HL-60/S4 treated with phorbol 12-myristate 13-acetate at 8.2 ng/mL for 4 days and 3 days (cell line): ENCODE results near the gene LAD1.

Source experiments
- in situ Hi-C: fragments of 300-500 bp; cut with MboI; formaldehyde crosslinking; loops from 2 replicates; pipeline ENCODE4 v1.15.0; 2022; ENCODE audit warnings: low sequenced_read_pairs

Gene LAD1

DNA sequence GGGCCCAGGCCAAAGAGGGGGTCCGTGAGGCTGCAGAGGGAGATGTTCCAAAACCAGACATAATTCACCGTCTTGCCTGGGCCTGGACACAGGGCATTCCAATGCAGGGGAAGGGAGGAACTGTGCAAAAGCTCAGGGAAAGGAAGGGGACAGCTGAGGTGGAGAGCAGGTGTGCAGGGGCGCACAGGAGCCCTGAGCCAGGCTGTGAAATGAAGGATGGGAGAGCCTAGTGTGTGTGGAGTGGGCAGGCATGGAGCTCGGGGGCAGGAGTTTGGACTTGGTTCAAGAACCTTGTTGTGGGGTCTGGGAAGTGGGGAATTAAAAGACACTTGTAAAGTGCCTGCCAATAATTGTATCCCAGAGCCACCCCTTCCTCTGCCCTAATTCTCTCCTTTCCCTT is 20.1 kb upstream of the LAD1 start:
- in situ Hi-C loops: no loop called here

DNA sequence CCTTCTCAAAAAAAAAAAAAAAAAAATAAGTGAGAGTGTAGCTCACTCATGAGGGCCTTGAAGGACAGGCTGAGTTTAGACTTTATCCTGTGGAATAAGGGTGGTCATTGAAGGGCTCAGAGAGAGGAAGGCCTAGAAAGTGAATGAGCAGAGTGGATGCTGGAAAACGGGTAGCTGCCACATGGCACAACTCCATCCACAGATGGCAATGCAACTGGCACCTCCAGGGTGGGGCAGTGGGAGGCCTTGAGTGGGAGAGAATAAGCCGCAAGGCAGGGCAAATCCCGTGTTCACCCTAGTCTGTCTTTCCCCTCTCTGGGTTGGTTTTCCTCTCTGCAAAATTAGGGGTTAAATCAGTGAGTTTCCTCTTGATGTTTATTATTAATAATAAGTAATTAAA is 19.3 kb upstream of the LAD1 start:
- in situ Hi-C loops: no loop called here

DNA sequence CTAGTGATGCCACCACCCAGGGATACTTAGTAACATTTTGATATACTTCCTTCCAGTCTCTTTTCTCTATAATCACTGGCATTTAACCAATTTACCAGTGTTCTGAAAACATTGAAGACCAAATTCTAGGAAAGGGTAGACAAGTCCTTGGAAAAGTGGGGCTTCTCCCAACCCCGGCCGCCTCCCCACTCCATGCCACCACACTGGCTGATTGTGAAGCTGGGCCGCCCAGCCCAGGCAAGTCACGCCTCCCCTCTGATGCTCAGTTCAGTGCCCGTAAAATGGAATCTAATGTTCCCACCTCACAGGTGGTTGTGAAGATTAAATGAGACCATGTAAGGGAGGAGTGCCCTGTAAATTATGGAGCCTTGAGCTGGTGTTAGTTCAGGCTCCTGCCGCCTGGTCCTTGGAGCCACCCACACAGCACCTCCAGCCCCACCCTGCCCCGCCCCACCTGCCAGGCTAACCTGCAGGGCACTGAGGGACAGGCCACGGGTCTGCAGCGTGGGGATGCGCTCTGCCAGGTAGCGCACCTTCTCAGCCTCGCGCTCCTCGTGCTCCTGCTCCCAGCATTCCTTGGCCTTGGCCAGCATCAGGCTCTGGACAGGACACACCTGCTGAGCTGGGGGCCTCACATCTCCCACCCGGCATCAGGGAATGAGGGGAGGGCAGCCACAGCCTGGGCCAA is 15.1 kb upstream of the LAD1 start:
- in situ Hi-C loops: no loop called here

DNA sequence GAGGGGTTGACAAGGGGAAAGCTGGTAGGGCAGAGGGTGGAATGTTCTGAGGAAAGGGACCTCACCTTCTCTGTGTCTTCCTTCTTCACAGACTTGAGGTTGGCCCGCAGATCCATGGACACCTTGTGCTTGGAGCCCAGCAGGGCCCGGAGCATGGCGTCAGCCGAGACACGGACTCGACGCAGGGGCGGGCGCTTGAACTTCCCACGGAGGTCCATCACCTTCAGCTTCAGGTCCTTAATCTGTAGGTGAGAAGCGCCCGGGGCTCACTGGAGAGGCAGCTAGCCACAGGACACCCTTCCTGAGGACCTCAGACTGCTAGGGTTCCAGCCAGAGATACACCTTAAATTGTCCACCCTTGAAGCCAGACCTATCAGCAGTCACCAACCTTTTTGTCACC is 12.2 kb upstream of the LAD1 start:
- in situ Hi-C loops: no loop called here

DNA sequence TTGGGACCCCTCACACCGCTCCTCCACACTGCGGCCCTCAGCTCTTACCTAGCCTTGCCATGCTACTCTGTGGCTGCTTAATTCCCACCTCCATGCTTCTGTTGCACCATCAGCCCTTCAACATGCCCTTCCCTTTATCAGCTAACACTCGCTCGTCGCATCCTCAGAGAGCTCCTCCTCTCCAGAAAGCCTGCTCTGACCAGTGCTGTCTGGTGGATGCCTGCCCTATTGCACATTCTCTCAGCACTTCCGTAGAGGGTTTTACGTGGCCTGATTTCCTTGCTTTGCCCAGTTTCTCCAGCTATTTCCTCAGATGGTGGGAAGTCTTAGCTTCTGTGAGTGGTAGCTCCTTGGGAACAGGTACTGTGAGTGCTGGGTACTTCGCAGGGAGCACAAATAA is 10.3 kb upstream of the LAD1 start:
- in situ Hi-C loops: no loop called here

DNA sequence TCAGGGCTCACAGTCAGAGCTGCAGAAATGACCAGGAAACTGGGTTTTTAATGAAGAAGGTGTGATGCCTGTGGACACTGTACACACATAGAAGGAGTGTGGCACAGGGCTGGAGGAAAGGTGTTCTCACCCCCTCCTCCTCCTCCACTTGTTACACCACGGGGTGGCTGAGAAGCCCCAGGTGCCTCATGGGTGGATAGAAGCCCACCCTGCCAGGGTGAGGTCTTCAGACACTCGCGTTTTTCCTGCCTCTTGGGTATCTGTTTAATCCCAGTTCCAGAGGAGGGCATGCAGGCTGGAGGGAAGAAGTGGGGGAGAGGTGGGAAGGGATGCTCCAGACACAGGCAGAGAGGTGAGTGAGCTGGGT is 9.7 kb upstream of the LAD1 start:
- in situ Hi-C loops: no loop called here

DNA sequence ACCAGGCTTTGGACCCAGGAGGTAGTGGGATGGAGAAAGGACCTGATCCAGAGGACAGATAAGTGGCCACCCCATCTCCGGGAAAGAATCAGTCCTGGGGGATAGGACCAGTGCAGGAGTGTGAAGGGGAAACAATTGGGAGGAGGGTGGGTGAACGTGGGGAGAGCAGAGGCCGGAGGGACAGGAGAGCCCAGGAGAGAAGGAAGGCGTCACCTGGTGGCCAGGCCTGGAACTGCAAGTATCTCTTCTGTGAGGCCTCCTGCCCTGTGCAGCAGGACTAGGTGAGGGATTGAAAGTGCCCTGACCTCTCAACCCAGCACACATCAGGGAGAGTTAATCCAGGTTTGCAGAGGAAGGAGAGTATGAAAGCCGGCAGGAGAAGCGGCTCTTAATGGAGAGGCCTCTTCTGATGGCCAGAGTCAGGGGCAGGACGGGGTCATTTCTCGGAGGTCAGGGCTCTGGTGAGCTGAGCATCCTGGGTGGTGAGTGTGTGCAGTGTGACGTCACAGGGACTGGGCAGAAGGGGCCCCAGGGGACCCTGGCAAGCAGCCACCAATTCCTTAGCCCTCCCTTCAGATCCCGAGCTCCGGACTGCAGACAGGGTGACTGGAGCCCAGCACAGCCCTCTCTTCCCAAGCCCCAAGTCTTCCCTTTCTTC is 9.2 kb upstream of the LAD1 start:
- in situ Hi-C loops: no loop called here

DNA sequence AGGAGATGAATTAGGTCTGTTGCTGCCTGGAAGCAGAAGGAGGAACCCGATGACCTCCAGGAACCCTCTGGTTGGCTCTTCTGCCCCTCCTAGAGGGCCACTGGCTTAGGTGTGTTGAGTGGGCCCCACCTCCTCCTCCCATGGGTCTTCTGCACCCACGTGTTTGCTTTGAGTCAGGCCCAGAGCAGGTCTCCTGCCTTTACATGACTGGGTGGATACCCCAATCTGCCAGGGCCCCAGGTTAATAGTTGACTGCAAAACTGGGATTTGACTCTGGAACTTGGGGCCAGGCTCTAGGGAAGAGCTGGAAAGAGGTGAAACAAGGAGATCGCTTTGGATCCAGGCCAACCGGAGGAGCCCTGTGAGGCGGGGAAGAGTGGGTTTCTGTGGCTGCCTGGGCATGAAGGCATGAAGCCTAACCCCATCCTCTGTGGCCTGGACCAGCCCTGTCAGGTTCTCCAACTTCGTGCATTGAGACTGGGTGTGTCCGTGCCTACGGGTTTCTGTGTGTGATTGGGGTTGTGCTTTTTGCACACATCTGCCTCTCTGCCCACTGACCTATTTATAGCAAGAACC is 7.8 kb upstream of the LAD1 start:
- in situ Hi-C loops: no loop called here

DNA sequence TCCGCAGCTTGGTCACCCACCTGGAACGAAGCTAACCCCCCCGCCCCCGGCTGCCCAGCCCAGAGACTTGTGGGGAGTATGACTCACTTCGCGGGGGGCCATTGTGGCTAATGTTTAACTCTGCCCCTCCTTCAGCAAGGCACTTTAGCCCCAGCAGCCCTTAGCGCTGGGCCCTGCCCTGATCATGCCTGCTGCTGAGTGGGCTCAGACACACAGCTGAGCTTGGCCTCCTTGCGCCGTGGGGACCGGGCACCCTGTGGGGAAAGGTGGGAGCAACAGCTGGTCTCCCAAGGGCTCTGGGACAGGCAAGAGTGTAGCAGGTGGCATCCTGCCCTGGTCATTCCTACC is 6.3 kb upstream of the LAD1 start:
- in situ Hi-C loops: no loop called here

DNA sequence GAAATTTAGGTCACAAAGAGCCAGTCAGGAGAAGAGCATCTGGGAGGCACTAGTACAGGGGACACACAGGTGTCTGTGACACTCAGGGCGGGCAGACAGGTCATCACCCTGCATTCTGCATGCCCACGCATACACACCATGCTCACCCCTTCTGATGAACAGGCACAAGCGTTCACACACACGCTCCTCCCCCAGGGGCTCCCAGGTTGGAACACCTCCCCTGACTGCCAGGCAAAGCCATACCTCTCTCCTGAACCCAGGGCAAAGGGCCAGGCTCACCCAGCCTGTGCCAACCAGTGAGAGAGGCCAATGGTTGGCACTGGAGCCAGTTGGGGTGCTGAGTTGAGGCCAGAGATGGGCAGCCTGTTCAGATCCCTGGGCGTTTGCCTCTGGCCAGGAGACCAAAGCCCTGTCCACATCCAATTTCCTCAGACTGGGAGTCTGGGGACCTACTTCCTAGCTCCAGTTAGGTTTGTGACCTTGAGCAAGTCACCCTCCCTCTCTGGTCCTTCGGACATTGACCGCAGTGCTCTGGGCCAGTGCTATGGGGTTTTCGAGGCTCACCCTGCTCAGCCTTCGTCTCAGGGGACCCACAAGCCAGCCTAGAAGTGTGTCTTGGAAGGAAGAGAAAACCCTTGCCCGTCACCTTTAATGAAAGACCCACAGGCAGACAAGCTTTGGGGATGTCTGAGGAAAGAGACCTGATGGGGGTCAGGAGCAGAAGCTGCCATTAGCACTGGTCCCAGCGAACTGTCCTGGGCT is 5.8 kb upstream of the LAD1 start:
- in situ Hi-C loops: no loop called here

DNA sequence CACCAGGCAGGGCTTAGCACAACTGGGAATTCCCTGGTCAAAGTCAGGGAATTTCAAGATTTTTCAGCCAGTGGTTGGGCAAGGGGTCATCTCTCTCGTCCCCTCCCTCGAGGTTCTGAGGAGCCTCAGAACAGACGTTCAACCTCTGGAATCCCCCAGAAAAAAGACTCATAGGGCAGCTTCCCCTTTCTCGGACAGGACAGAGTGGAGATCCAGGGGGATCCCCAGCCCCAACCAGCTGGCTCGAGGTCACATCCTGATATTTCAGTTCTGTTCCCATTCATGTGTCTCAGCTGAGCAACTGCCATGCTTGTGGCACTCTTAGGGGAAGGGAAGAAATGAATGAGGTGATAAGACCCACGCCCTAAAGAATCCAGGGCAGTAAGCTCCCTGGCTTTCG is 4.9 kb upstream of the LAD1 start:
- in situ Hi-C loops: no loop called here

DNA sequence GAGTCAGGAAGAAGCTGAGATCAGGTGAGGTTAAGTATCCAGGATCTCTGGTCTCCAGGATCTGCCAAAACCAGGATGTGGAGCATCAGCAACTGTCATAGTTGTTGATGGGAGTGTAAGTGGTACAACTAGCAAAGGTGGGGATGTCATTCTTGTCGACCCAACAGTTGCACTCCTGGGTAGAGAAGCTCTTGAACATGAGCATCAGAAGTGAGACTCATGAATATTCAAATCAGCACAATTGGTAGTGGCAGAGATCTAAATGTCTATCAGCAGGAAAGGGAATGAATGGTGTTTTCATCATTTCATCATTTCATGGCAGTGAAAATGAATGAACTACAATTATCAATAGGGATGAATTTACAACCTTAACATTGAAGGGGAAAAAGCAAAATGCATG is 4.2 kb upstream of the LAD1 start:
- in situ Hi-C loops: no loop called here

DNA sequence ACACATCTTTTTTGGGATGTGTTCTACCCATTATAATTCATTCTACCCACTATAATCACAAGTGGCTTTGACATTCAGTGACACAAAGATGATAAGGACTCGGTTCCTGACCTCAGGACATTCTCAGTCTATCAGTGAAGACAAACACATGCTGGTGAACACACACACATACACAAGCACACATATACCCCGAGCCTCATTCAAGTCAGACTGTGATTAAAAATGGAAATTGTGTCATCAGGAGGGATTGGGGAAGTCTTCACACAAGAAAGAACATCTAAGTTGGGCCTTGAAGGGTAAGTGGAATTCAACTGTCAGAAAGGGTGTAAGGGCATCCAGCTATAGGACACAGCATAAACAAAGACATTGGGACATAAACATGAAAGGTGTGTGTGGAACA is 2.6 kb upstream of the LAD1 start:
- in situ Hi-C loops: no loop called here

DNA sequence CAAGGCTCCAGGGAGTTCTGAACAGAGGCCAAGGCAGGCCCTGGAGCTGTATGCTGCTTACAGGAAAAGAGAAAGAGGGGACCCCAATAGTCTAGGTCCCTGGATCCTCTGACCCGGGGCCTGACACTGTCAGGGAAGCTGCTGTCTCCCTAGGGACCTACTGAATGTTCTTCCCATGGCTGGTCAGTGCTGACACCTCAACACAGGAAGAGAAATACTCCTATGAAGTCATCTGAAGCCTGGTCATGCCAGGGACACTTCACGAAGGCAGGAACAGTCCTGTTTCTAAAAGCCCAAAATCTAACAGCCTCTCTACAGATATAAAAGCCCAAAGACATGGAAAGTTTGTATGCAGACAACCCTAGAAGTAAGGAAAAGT is 1.7 kb upstream of the LAD1 start:
- in situ Hi-C loops: no loop called here

DNA sequence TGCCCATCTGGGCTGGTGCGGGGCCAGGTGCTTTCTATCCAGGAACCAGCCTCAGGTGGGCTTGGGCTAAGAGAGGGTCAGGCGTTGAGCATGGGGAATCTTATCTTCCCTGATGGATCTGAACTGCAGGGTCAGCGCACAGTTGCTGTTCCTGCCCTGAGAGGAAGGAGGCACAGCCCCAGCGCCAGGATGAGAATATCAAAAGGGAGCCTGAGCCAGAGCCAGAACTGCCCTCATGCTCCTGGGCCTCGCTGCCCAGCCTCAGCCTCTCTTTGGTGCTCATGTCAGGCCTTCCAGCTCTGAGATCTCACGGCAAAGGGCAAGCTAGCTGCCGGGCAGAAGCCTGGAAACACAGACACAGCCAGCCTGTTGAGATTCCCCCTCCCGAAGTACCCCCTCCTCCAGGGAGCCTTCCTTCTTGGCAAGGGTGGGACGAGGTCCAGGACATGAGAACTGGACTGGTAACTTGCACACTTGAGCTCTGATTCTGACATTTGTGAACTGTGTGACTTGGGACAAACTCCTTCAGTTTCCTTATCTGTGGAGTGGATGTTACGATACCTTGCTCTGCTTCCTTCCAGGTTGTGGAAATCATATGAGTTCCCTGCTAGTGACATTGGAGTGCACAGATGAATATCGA is 1.2 kb upstream of the LAD1 start:
- in situ Hi-C loops: no loop called here

DNA sequence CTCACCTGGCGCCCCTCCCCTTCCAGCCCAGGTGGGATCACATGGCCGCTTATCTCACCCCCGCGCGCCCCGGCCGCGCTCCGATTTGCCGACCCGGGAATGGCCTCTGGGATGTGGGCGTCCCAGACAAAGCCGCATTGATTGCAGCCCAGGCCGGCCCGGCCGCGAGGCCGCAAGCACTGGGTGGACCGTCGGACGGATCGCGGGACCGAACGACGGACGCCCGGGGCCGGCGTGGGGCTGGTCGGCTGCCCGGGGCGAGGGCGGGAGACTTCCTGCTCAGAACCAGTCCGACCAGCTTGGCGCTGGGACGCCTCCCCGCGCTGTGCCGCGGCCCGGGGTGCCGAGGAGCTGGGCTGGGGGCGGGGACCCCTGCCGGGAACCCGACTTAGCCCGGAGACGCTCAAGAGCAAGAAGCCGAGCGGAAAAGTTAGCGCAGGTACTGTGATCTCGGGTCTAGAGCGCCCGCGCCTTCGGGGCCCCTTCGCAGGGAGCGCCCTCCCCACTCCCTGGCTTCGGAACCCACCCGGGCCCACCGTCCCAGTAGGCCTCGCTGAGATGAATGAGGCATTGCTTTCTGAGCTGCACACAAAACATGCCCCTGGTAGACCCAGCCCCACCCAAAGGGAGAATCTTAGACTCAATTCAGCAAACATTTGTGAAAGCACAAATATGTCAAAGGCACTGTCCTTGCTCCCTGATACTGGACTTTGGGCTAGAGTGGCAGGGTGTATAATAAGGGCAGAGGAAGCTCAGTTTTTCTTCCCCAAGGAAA is 415 bp upstream of the LAD1 start:
- in situ Hi-C loops: no loop called here

DNA sequence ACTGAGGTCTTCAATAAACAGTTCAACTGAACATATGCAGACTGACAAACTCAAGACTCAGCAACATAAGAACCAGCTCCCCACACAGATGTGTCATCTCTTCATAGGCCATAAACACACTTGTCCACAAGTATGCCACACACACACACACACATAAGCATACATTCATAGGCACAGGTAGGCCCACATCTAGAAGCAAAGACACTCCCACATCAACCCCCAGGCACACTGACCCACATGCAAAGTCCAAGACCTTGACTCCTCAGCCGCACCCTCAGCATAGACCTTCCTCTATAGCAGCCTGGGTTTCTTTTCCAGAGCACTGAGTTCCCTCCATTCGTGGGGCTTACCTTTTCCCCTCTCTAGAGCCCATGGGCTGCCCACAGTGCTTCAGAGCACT is 1.4 kb downstream of the LAD1 start:
- in situ Hi-C loops: no loop called here

DNA sequence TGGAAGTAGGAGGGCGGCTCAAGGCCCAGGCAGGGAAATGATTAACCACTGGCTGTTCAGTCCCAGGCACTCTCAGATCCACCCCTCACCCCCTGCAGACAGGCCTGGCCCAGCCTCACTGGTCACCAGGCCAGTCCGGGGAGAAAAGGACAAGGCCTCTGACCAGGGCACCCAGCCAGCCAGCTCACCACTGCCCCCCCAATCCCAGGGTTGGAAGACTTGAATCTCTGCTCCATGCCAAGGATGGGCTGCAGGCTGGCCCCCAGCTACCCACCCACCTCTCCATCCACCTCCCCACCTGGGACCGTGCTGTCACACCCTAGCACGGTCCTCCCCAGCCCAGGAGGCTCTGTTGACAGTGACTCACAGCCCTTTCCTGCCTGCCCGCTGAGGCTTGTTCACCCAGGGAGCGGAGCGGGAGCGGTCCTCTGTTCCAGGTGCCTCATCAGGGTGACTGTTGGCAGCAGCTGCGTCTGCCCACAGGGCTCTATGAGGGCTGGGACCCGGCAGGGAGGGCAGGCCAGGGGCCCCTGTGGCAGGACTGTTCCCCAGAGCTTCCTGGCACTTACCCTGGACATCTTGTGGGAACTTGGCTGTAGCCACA is 2.2 kb downstream of the LAD1 start:
- in situ Hi-C loops: no loop called here

DNA sequence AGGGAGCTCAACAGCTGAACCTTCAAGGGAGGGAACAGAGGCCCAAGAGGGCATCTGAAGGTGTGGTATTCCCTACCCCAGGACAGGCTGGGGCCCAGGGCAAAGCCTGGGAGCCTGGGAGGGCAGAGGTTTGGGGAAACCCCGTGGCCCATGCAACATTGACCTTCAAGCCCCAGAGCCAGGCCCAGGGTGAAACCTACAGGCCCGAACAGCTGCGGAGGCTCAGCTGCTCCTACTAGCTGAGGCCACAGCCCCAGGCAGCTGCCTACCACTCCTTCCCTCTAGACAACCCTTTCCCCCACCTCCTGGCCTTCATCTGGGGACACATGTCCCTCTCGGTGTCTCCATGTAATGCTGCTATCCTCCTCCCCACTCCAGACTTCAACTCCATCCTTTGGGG is 3.2 kb downstream of the LAD1 start:
- in situ Hi-C loops: no loop called here

DNA sequence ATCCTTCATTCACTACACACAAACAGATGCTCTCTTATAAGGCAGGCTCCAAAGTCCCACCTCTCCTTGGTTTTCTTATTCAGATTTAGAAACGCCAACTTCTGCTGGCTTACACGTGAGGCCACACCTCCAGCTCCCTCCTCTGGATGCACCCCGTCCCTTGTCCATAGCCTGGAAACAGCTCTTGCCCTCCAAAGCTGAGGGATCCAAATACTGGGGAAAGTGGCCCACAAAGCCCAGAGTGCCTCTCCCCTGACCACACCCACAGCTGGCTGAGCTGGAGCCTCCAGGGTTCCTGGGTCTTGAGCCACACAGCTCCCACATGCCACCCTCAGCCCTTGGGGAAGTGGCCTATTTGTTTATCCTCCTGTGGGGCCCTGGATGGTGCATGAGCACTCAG is 4.5 kb downstream of the LAD1 start:
- in situ Hi-C loops: no loop called here

DNA sequence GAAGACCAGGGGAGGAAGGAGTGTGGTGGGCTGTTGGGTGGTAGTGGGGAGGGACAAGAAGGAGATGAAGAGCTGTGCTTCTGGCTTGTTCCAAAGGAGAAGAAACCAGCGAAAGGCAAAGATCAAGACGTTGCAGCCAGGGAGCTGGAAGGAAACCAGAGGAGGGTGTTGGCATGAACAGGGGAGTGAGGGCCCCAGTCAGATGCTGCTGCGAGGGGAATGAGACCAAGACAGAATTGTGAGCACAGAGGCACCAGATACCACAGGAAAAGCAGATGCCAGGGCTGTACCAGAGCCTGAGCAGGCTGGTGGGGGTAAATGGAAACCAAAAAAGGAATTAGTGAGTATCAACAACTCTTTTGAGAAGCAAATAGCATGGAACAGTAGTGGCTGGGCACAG is 6.0 kb downstream of the LAD1 start:
- in situ Hi-C loops: no loop called here
